Fibroblast of mammary gland (primary cell): ENCODE measurements around the gene LACC1.
A peak's percentile ranks its signal among the peaks of the same experiment; 100 is the strongest.

Experiments
- DNase-seq: peaks from one replicate; pipeline ENCODE4 v3.0.0-alpha.2; 2010; ENCODE audit warnings: low read depth
- H3K4me3 ChIP-seq: 2 replicates; pipeline ENCODE4 v1.5.1; 2011; ENCODE audit warnings: low read depth, mild to moderate bottlenecking, low read length, moderate library complexity; ENCODE audit not compliant: control insufficient read depth
- CTCF ChIP-seq: conservative IDR thresholded peaks from 2 replicates; pipeline ENCODE4 v1.5.1; 2011; ENCODE audit warnings: low read depth, low read length, inconsistent platforms; ENCODE audit not compliant: control insufficient read depth, insufficient read depth

Gene LACC1

DNA sequence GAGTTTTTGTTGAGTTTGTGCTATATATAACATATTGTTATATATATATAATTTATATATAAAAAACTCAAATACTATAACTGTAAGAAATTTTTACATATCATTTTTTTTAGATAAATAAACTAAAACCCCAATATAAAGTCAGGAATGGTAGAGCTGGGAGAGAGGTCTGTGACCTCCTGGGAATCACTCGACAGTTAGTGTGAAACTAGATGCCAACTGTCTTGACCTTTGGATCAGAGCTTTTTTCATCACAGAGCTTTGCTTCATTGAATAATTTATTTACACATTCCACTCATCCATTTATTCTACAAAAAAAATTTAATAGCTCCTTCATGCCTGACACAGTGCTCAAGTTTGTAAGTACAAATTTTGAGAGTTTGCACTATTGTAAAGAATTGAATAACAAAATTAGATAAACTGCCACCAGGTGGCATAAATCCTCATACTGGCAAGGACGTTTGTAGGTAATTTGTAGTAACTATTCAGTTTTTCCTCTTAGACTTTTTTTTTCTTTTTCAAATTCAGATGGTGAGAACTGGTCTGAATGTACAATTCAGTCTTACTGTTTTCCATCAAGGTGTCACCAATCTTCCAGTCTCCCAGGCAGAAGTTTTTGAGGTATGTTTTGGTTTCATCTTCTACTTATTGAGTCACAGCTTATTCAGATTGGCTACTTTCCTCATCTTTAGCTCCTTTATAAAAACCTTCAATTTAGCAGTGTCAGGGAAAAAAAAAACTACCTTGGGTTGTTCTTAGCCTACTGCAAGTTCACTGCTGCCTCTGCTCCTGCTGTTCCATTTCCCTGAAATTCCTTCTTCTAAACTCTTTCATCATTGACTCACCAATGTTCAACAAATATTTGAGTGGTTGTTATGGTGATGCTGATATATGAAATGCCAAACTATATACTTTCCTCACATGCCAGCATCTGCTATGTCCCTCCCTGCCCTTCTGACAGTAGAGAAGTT lies 28.7 kb downstream of the LACC1 start:
- peak; percentile 66 for DNase-seq
- peak; percentile 55 for TF ChIP-seq CTCF
- H3K4me3 ChIP-seq = no peak overlapping the region

GRCh38 chr13:43910856-43911255 lies 31.2 kb downstream of the LACC1 start:
- H3K4me3 ChIP-seq = no peak overlapping the region
- no peak for TF ChIP-seq CTCF
- DNase-seq = no peak

DNA sequence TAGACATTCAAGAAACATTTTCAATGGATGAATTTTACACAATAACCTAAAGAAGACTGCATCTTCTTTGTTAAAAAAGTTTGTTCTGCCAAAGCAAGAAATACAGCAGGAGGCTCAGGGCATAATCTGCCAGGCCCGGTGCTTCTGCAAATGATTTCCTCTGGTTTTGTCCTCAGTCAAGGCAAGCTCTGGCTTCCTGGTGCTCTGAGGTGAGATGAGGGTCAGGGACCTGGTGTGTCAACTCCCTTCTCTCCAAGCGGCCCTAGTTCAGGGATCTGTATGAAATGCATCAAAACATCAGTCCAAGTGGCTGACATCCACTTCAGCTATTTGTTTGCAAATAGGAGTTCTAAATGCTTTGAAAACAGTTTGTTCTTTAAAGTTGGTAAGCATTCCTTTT lies 31.6 kb downstream of the LACC1 start:
- no peak overlapping the region for H3K4me3 ChIP-seq
- no peak for DNase-seq
- TF ChIP-seq CTCF = no peak

- no peak for TF ChIP-seq CTCF
- H3K4me3 ChIP-seq = no peak overlapping the region
- DNase-seq = no peak
These were observed 32.2 kb downstream of the LACC1 start for GRCh38 chr13:43911871-43912270.

DNA sequence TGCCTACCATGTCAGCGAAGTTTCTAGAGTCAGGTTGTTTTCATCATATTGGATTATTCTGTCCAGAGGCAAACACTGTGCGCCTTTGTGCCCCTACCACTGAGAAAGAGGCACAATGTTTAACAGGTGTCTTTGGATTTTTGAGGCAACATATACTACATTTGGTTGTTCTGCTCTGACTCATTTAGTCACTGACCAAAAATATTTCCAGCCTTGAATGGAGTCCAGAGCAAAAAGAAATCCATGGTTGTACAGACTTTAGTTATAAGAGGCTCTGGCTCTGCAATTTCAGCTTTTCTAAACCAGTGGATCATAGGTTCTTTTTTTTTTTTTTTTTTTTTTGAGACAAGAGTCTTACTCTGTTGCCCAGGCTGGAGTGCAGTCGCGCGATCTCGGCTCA lies 35.7 kb downstream of the LACC1 start:
- TF ChIP-seq CTCF = no peak
- H3K4me3 ChIP-seq = no peak overlapping the region
- DNase-seq = peak; percentile 43

GRCh38 chr13:43916828-43917227 lies 37.1 kb downstream of the LACC1 start:
- DNase-seq = peak; percentile 7
- no peak for TF ChIP-seq CTCF
- no peak overlapping the region for H3K4me3 ChIP-seq
